Caco-2 (cell line): ENCODE results near the gene CDC7. TPM values are rescaled to one million over a fixed set of nuclear protein-coding genes. Genes with fewer than 3 reads are reported as not detected.
A peak's percentile ranks its signal among the peaks of the same experiment; 100 is the strongest.

ENCODE experiments used
- BruUV-seq: library from RNA; stranded (reverse); fragments of 400-500 nt; replicated peaks from 2 replicates; lab custom pipeline; 2021; lab: Mats Ljungman, UMichigan
- CTCF ChIA-PET: fragments of 300-600 bp; sonication (Branson Sonifier 250); formaldehyde crosslinking; loops from one replicate; lab custom pipeline; 2022; ENCODE audit warnings: antibody characterized with exemption; lab: Charles Lee
- POLR2A ChIA-PET: fragments of 300-600 bp; sonication (Branson Sonifier 250); formaldehyde crosslinking; loops from one replicate; lab custom pipeline; 2022; ENCODE audit warnings: antibody characterized with exemption; lab: Charles Lee
- DNase-seq, 2 experiments: peaks; one replicate each; pipeline versions ENCODE4 v3.0.0 to v3.0.0-alpha.2; 2020 to 2022
- H3K27me3 ChIP-seq: replicated peaks from 2 replicates; pipeline ENCODE4 v1.6.0; 2011; ENCODE audit warnings: low read length; ENCODE audit not compliant: control insufficient read depth, insufficient read depth
- H3K36me3 ChIP-seq: 2 replicates; pipeline ENCODE4 v1.5.1; 2011; ENCODE audit warnings: low read length; ENCODE audit not compliant: control insufficient read depth, insufficient read depth
- H3K4me1 ChIP-seq: fragments of 250-450 bp; sonication (Bioruptor Pico); 2 replicates; pipeline ENCODE4 v1.5.1; 2020; ENCODE audit warnings: mild to moderate bottlenecking
- H3K4me3 ChIP-seq: 2 replicates; pipeline ENCODE4 v1.5.1; 2011; ENCODE audit warnings: low read depth, mild to moderate bottlenecking, control low read depth, low read length
- H3K9me3 ChIP-seq: fragments of 250-450 bp; sonication (Bioruptor Pico); 2 replicates; pipeline ENCODE4 v1.5.1; 2020; ENCODE audit warnings: mild to moderate bottlenecking, moderate library complexity
- H3K27ac Mint-ChIP-seq: one replicate; pipeline ENCODE4 v1.8.0; 2022; ENCODE audit warnings: mixed read lengths; ENCODE audit not compliant: unreplicated experiment
- H3K27me3 Mint-ChIP-seq: one replicate; pipeline ENCODE4 v1.8.0; 2022; ENCODE audit warnings: mixed read lengths; ENCODE audit not compliant: insufficient read depth, unreplicated experiment
- H3K36me3 Mint-ChIP-seq: one replicate; pipeline ENCODE4 v1.8.0; 2022; ENCODE audit warnings: mild to moderate bottlenecking, mixed read lengths; ENCODE audit not compliant: insufficient read depth, unreplicated experiment
- H3K4me1 Mint-ChIP-seq: one replicate; pipeline ENCODE4 v1.8.0; 2022; ENCODE audit warnings: low read depth, mixed read lengths; ENCODE audit not compliant: unreplicated experiment
- H3K4me3 Mint-ChIP-seq: one replicate; pipeline ENCODE4 v1.8.0; 2022; ENCODE audit warnings: mild to moderate bottlenecking, moderate library complexity, mixed read lengths; ENCODE audit not compliant: unreplicated experiment
- H3K9me3 Mint-ChIP-seq: one replicate; pipeline ENCODE4 v1.8.0; 2022; ENCODE audit warnings: mixed read lengths; ENCODE audit not compliant: unreplicated experiment
- intact Hi-C: fragments of 100-400 bp; cut with micrococcal nuclease; formaldehyde crosslinking; loops from one replicate; pipeline ENCODE4 v1.10.0; 2022; ENCODE audit not compliant: unreplicated experiment
- total RNA-seq: library from RNA; stranded (reverse); gene quantifications from 2 replicates; pipeline ENCODE4 v1.2.3, GENCODE V29; 2022
- TF ChIP-seq, protein P1 (sequence below), 2 experiments: fragments of 200-600 bp in 1 of 2; IDR thresholded peaks; 1 replicate in 1 of 2; 2 replicates in 1 of 2; pipeline versions ENCODE4 v1.5.1 to v1.8.0; 2011 to 2022; ENCODE audit warnings: antibody characterized with exemption in 1 of 2, control low read depth in 1 of 2, inconsistent platforms in 1 of 2, low read depth in 1 of 2, low read length in 1 of 2, mild to moderate bottlenecking in 1 of 2, moderate library complexity in 1 of 2; ENCODE audit not compliant: insufficient read depth in 1 of 2, severe bottlenecking in 1 of 2, unreplicated experiment in 1 of 2

CDC7 gene
- total RNA-seq, 1 experiment from 2014 or later = 19.4 TPM

DNA sequence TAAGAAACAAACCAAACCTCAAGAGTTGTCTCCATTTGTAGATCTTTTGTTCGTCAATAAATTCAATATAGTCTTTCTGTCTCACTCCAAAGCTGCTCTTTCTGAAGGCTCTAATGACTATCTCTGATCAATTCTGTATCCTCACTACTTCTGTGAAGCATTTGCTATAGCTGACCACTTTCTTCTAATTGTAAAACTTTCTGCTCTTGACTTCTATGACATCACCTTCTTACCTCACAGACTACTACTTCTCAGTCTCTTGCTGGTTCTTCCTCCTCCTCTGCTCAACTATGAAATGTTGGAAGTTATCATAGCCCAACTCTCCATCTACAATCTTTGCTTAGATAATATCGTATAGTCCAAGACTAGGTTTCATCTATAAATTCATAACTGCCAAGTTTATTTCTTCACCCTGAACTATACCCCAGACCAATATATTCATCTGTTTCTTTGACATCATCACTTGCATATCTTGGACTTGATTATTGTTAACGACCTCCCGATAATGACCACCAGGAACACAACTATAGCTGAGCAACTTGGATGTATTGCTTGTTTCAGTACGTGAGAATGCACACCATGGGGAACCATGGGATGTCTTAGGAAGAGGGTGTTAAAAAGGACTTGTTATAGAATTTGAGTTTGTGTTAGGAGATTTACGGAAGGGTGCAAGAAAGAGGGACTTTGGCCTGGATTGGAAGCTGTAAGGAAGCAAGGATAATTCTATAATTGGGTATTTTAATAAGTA, 2.0 kb upstream of the CDC7 start:
- ChIA-PET CTCF (no interaction called here), POLR2A (no interaction called here)
- Histone ChIP-seq H3K4me3 (no peak overlapping the region), H3K9me3 (no peaks in the 10 kb centered on the region), H3K4me1 (peaks cover 11% of the 10 kb centered on the region), H3K27me3 (no peaks in the 10 kb centered on the region), H3K36me3 (no peaks in the 10 kb centered on the region)
- no TSS peak for BruUV-seq
- DNase-seq = no peak
- Mint-ChIP-seq H3K4me3 (no peak overlapping the region), H3K9me3 (no peaks in the 10 kb centered on the region), H3K27me3 (no peaks in the 10 kb centered on the region), H3K4me1 (peaks cover 9% of the 10 kb centered on the region), H3K27ac (no peak overlapping the region), H3K36me3 (no peaks in the 10 kb centered on the region)
- intact Hi-C loops = no loop called here
- TF ChIP-seq, protein P1, sequence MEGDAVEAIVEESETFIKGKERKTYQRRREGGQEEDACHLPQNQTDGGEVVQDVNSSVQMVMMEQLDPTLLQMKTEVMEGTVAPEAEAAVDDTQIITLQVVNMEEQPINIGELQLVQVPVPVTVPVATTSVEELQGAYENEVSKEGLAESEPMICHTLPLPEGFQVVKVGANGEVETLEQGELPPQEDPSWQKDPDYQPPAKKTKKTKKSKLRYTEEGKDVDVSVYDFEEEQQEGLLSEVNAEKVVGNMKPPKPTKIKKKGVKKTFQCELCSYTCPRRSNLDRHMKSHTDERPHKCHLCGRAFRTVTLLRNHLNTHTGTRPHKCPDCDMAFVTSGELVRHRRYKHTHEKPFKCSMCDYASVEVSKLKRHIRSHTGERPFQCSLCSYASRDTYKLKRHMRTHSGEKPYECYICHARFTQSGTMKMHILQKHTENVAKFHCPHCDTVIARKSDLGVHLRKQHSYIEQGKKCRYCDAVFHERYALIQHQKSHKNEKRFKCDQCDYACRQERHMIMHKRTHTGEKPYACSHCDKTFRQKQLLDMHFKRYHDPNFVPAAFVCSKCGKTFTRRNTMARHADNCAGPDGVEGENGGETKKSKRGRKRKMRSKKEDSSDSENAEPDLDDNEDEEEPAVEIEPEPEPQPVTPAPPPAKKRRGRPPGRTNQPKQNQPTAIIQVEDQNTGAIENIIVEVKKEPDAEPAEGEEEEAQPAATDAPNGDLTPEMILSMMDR (IDR thresholded peaks at IDR 0.05; ENCODE audit: insufficient read depth in 1 of 2, low read depth in 1 of 2, low read length in 1 of 2, severe bottlenecking in 1 of 2, unreplicated experiment in 1 of 2) = no peak

DNA sequence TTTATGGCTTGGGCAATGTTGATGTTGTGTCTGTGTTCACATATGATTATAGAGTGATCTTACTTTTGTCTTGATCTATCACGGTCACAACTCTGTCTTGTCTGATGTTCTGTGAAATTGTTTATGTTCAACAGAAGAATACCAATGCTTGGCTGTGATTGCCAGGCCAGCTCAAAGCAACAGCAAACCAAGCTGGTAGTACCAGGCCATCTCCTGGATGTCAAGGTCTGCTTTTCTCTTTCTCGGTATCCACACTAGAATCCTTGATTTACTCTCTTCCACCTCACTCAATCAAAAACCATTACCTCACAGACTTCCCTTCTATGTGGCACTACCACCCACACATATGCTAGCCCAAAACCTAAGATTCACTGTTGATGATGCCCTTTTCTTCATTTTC, 1.3 kb upstream of the CDC7 start:
- Histone ChIP-seq H3K9me3 (no peaks in the 10 kb centered on the region), H3K4me1 (peaks cover 11% of the 10 kb centered on the region), H3K36me3 (no peaks in the 10 kb centered on the region), H3K27me3 (no peaks in the 10 kb centered on the region), H3K4me3 (no peak overlapping the region)
- H3K27me3 Mint-ChIP-seq = no peaks in the 10 kb centered on the region
- TF ChIP-seq, protein P1 (IDR thresholded peaks at IDR 0.05; ENCODE audit: insufficient read depth in 1 of 2, low read depth in 1 of 2, low read length in 1 of 2, severe bottlenecking in 1 of 2, unreplicated experiment in 1 of 2) = no peak
- DNase-seq = no peak
- no TSS peak for BruUV-seq
- H3K36me3 Mint-ChIP-seq = no peaks in the 10 kb centered on the region
- H3K4me1 Mint-ChIP-seq = peaks cover 9% of the 10 kb centered on the region
- H3K27ac Mint-ChIP-seq = no peak overlapping the region
- ChIA-PET CTCF (no interaction called here), POLR2A (no interaction called here)
- no peaks in the 10 kb centered on the region for H3K9me3 Mint-ChIP-seq
- no peak overlapping the region for H3K4me3 Mint-ChIP-seq
- intact Hi-C loops = no loop called here

DNA sequence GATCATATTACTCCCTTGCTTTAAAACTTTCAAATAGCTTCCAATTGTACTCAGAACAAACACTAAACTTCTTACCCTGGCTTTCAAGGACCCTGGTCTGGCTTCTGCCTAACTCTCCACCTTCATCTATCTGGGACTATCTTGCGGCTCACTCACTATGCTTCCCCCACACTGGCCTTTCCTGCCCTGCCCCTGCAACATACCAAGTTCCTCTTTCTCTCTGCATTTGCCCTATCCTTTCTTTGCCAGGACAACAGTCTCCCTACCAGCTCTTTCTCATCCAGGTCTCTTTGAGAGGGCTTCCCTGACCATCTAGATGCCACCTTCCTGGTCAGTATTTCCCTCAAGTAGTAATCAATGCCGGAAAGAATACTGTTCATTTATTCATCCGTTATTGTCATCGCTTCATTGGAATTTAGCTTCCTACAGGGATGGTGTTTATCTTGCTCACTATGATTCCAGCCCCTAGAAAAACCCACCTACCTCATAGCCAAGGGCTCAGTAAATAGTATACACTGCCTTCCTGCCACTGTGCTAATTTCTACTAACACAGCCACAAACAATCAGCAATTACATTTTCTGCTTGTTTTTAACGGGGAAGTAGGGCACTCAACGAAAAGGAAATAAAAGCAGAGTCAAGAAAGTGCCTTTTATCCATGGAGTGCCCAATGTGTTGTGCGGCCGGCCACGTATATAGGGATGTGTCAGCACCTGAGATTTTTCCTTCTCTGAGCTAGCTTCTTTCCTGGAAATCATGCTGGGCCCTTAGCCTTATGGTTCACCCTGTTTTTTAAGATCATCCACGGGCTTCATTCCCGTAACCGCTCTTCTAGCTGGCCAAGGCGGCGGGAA, 521 bp upstream of the CDC7 start:
- no peak for DNase-seq
- intact Hi-C loops = loop anchor here (2.0 to 5.0 kb wide), 3 partner anchors 98 to 333 kb away; partner anchors contain the start of gene HFM1

More for the DNA sequence above, 521 bp upstream of the CDC7 start:
- peaks cover 16% of the 10 kb centered on the region for H3K4me1 Mint-ChIP-seq
- no peaks in the 10 kb centered on the region for H3K9me3 ChIP-seq
- no peak overlapping the region for H3K27ac Mint-ChIP-seq
- peaks cover 11% of the 10 kb centered on the region for H3K4me1 ChIP-seq
- no peak overlapping the region for H3K4me3 Mint-ChIP-seq
- H3K36me3 ChIP-seq = no peaks in the 10 kb centered on the region
- no peaks in the 10 kb centered on the region for H3K9me3 Mint-ChIP-seq
- ChIA-PET POLR2A (no interaction called here), CTCF (interaction anchor here (0.6 to 0.8 kb wide), 5 partner anchors 8 to 1055 kb away, joined by 3 to 4 read pairs (median 3); no protein-coding TSS in a partner anchor)
- no peaks in the 10 kb centered on the region for H3K27me3 Mint-ChIP-seq
- TF ChIP-seq, protein P1 (IDR thresholded peaks at IDR 0.05; ENCODE audit: insufficient read depth in 1 of 2, low read depth in 1 of 2, low read length in 1 of 2, severe bottlenecking in 1 of 2, unreplicated experiment in 1 of 2) = no peak
- BruUV-seq = TSS peak; percentile 90
- peak overlapping the region; percentile 54 for H3K4me3 ChIP-seq
- no peaks in the 10 kb centered on the region for H3K36me3 Mint-ChIP-seq
- H3K27me3 ChIP-seq = no peaks in the 10 kb centered on the region
